Measurements from ENCODE around the gene NMNAT3.

Gene NMNAT3

GRCh38 chr3:139620438-139620837 is 57.3 kb downstream of the NMNAT3 start:
- POLR2A ChIA-PET = no interaction called here
- peaks cover 0 to 3% (median 2%) of the 10 kb centered on the region in 4 experiments for H3K36me3 ChIP-seq (ENCODE audit: control insufficient read depth in 4 of 4, insufficient read depth in 4 of 4, low read length in 3 of 4)
- WGBS (ENCODE audit: insufficient coverage) = 100% methylated on average over 1 of the region's 3 CpGs
- no peak overlapping the region for H3K27ac ChIP-seq (ENCODE audit: insufficient read depth in 1 of 2, low read depth in 1 of 2, low read length in 2 of 2, poor library complexity in 1 of 2, severe bottlenecking in 2 of 2)
- DNase-seq = no peak
- CTCF ChIA-PET = no interaction called here
- no peaks in the 10 kb centered on the region for H3K27me3 ChIP-seq (replicated peaks in 2 of 5; ENCODE audit: control insufficient read depth in 4 of 5, insufficient read depth in 5 of 5, low read length in 4 of 5)
- H3K9me3 ChIP-seq (ENCODE audit: control extremely low read depth in 1 of 5, control insufficient read depth in 4 of 5, insufficient read depth in 2 of 5, low read depth in 1 of 5, low read length in 4 of 5) = no peaks in the 10 kb centered on the region
- H3K4me1 ChIP-seq (ENCODE audit: control extremely low read depth in 1 of 4, control insufficient read depth in 4 of 4, insufficient read depth in 4 of 4, low read length in 3 of 4) = peaks cover 3 to 12% (median 7%) of the 10 kb centered on the region in 4 experiments
- H3K4me3 ChIP-seq (ENCODE audit: control insufficient read depth in 1 of 7, extremely low read depth in 1 of 7, insufficient read depth in 4 of 7, low read depth in 2 of 7, low read length in 6 of 7) = no peak overlapping the region

- no peaks in the 10 kb centered on the region for H3K27me3 ChIP-seq (replicated peaks in 2 of 5; ENCODE audit: control insufficient read depth in 4 of 5, insufficient read depth in 5 of 5, low read length in 4 of 5)
- peaks cover 3 to 12% (median 7%) of the 10 kb centered on the region in 4 experiments for H3K4me1 ChIP-seq (ENCODE audit: control extremely low read depth in 1 of 4, control insufficient read depth in 4 of 4, insufficient read depth in 4 of 4, low read length in 3 of 4)
- H3K36me3 ChIP-seq (ENCODE audit: control insufficient read depth in 4 of 4, insufficient read depth in 4 of 4, low read length in 3 of 4) = peaks cover 0 to 3% (median 2%) of the 10 kb centered on the region in 4 experiments
- no peaks in the 10 kb centered on the region for H3K9me3 ChIP-seq (ENCODE audit: control extremely low read depth in 1 of 5, control insufficient read depth in 4 of 5, insufficient read depth in 2 of 5, low read depth in 1 of 5, low read length in 4 of 5)
- WGBS (ENCODE audit: insufficient coverage) = 0% methylated on average over 1 of the region's 1 CpG
- no peak overlapping the region for H3K4me3 ChIP-seq (ENCODE audit: control insufficient read depth in 1 of 7, extremely low read depth in 1 of 7, insufficient read depth in 4 of 7, low read depth in 2 of 7, low read length in 6 of 7)
- CTCF ChIA-PET = no interaction called here
- H3K27ac ChIP-seq (ENCODE audit: insufficient read depth in 1 of 2, low read depth in 1 of 2, low read length in 2 of 2, poor library complexity in 1 of 2, severe bottlenecking in 2 of 2) = no peak overlapping the region
- POLR2A ChIA-PET = no interaction called here
- DNase-seq = peak in 2 of 3 donors; percentile 28 to 54
Measured at GRCh38 chr3:139619484-139619883, 58.3 kb downstream of the NMNAT3 start.

GRCh38 chr3:139617672-139618268 is 60.0 kb downstream of the NMNAT3 start:
- Histone ChIP-seq H3K4me1 (ENCODE audit: control extremely low read depth in 1 of 4, control insufficient read depth in 4 of 4, insufficient read depth in 4 of 4, low read length in 3 of 4) (peaks cover 3 to 12% (median 7%) of the 10 kb centered on the region in 4 experiments), H3K36me3 (ENCODE audit: control insufficient read depth in 4 of 4, insufficient read depth in 4 of 4, low read length in 3 of 4) (peaks cover 0 to 3% (median 2%) of the 10 kb centered on the region in 4 experiments), H3K9me3 (ENCODE audit: control extremely low read depth in 1 of 5, control insufficient read depth in 4 of 5, insufficient read depth in 2 of 5, low read depth in 1 of 5, low read length in 4 of 5) (no peaks in the 10 kb centered on the region), H3K4me3 (ENCODE audit: control insufficient read depth in 1 of 7, extremely low read depth in 1 of 7, insufficient read depth in 4 of 7, low read depth in 2 of 7, low read length in 6 of 7) (no peak overlapping the region), H3K27ac (ENCODE audit: insufficient read depth in 1 of 2, low read depth in 1 of 2, low read length in 2 of 2, poor library complexity in 1 of 2, severe bottlenecking in 2 of 2) (no peak overlapping the region), H3K27me3 (replicated peaks in 2 of 5; ENCODE audit: control insufficient read depth in 4 of 5, insufficient read depth in 5 of 5, low read length in 4 of 5) (no peaks in the 10 kb centered on the region)
- WGBS (ENCODE audit: insufficient coverage) = 100% methylated on average over 1 of the region's 3 CpGs
- CTCF ChIA-PET = interaction anchor here (1.2 kb wide), 1 partner anchor 189 kb away, joined by 3 read pairs; no protein-coding TSS in a partner anchor
- DNase-seq = no peak
- POLR2A ChIA-PET = no interaction called here

GRCh38 chr3:139611528-139611927 is 66.2 kb downstream of the NMNAT3 start:
- ChIA-PET POLR2A (no interaction called here), CTCF (no interaction called here)
- Histone ChIP-seq H3K9me3 (ENCODE audit: control extremely low read depth in 1 of 5, control insufficient read depth in 4 of 5, insufficient read depth in 2 of 5, low read depth in 1 of 5, low read length in 4 of 5) (no peaks in the 10 kb centered on the region), H3K4me1 (ENCODE audit: control extremely low read depth in 1 of 4, control insufficient read depth in 4 of 4, insufficient read depth in 4 of 4, low read length in 3 of 4) (no peaks in the 10 kb centered on the region), H3K27ac (ENCODE audit: insufficient read depth in 1 of 2, low read depth in 1 of 2, low read length in 2 of 2, poor library complexity in 1 of 2, severe bottlenecking in 2 of 2) (no peak overlapping the region), H3K36me3 (ENCODE audit: control insufficient read depth in 4 of 4, insufficient read depth in 4 of 4, low read length in 3 of 4) (no peaks in the 10 kb centered on the region), H3K27me3 (replicated peaks in 2 of 5; ENCODE audit: control insufficient read depth in 4 of 5, insufficient read depth in 5 of 5, low read length in 4 of 5) (no peaks in the 10 kb centered on the region), H3K4me3 (ENCODE audit: control insufficient read depth in 1 of 7, extremely low read depth in 1 of 7, insufficient read depth in 4 of 7, low read depth in 2 of 7, low read length in 6 of 7) (no peak overlapping the region)
- 97% methylated on average over 5 of the region's 5 CpGs for WGBS (ENCODE audit: insufficient coverage)
- no peak for DNase-seq

GRCh38 chr3:139610886-139611285 is 66.9 kb downstream of the NMNAT3 start:
- ChIA-PET POLR2A (no interaction called here), CTCF (no interaction called here)
- no peaks in the 10 kb centered on the region for H3K4me1 ChIP-seq (ENCODE audit: control extremely low read depth in 1 of 4, control insufficient read depth in 4 of 4, insufficient read depth in 4 of 4, low read length in 3 of 4)
- no peak overlapping the region for H3K27ac ChIP-seq (ENCODE audit: insufficient read depth in 1 of 2, low read depth in 1 of 2, low read length in 2 of 2, poor library complexity in 1 of 2, severe bottlenecking in 2 of 2)
- no peaks in the 10 kb centered on the region for H3K36me3 ChIP-seq (ENCODE audit: control insufficient read depth in 4 of 4, insufficient read depth in 4 of 4, low read length in 3 of 4)
- DNase-seq = no peak
- H3K27me3 ChIP-seq (replicated peaks in 2 of 5; ENCODE audit: control insufficient read depth in 4 of 5, insufficient read depth in 5 of 5, low read length in 4 of 5) = no peaks in the 10 kb centered on the region
- no peaks in the 10 kb centered on the region for H3K9me3 ChIP-seq (ENCODE audit: control extremely low read depth in 1 of 5, control insufficient read depth in 4 of 5, insufficient read depth in 2 of 5, low read depth in 1 of 5, low read length in 4 of 5)
- no peak overlapping the region for H3K4me3 ChIP-seq (ENCODE audit: control insufficient read depth in 1 of 7, extremely low read depth in 1 of 7, insufficient read depth in 4 of 7, low read depth in 2 of 7, low read length in 6 of 7)
- WGBS (ENCODE audit: insufficient coverage) = 93% methylated on average over 3 of the region's 4 CpGs

- no peak for DNase-seq
- no peaks in the 10 kb centered on the region for H3K9me3 ChIP-seq (ENCODE audit: control extremely low read depth in 1 of 5, control insufficient read depth in 4 of 5, insufficient read depth in 2 of 5, low read depth in 1 of 5, low read length in 4 of 5)
- H3K36me3 ChIP-seq (ENCODE audit: control insufficient read depth in 4 of 4, insufficient read depth in 4 of 4, low read length in 3 of 4) = no peaks in the 10 kb centered on the region
- ChIA-PET POLR2A (no interaction called here), CTCF (no interaction called here)
- no peak overlapping the region for H3K4me3 ChIP-seq (ENCODE audit: control insufficient read depth in 1 of 7, extremely low read depth in 1 of 7, insufficient read depth in 4 of 7, low read depth in 2 of 7, low read length in 6 of 7)
- no peaks in the 10 kb centered on the region for H3K4me1 ChIP-seq (ENCODE audit: control extremely low read depth in 1 of 4, control insufficient read depth in 4 of 4, insufficient read depth in 4 of 4, low read length in 3 of 4)
- no peak overlapping the region for H3K27ac ChIP-seq (ENCODE audit: insufficient read depth in 1 of 2, low read depth in 1 of 2, low read length in 2 of 2, poor library complexity in 1 of 2, severe bottlenecking in 2 of 2)
- 90% methylated on average over 2 of the region's 3 CpGs for WGBS (ENCODE audit: insufficient coverage)
- no peaks in the 10 kb centered on the region for H3K27me3 ChIP-seq (replicated peaks in 2 of 5; ENCODE audit: control insufficient read depth in 4 of 5, insufficient read depth in 5 of 5, low read length in 4 of 5)
Measured at GRCh38 chr3:139608924-139609323, 68.8 kb downstream of the NMNAT3 start.

- H3K27ac ChIP-seq (ENCODE audit: insufficient read depth in 1 of 2, low read depth in 1 of 2, low read length in 2 of 2, poor library complexity in 1 of 2, severe bottlenecking in 2 of 2) = no peak overlapping the region
- no peak for DNase-seq
- no peaks in the 10 kb centered on the region for H3K9me3 ChIP-seq (ENCODE audit: control extremely low read depth in 1 of 5, control insufficient read depth in 4 of 5, insufficient read depth in 2 of 5, low read depth in 1 of 5, low read length in 4 of 5)
- WGBS (ENCODE audit: insufficient coverage) = 100% methylated on average over 1 of the region's 3 CpGs
- POLR2A ChIA-PET = no interaction called here
- CTCF ChIA-PET = no interaction called here
- H3K4me1 ChIP-seq (ENCODE audit: control extremely low read depth in 1 of 4, control insufficient read depth in 4 of 4, insufficient read depth in 4 of 4, low read length in 3 of 4) = no peaks in the 10 kb centered on the region
- H3K36me3 ChIP-seq (ENCODE audit: control insufficient read depth in 4 of 4, insufficient read depth in 4 of 4, low read length in 3 of 4) = no peaks in the 10 kb centered on the region
- H3K27me3 ChIP-seq (replicated peaks in 2 of 5; ENCODE audit: control insufficient read depth in 4 of 5, insufficient read depth in 5 of 5, low read length in 4 of 5) = no peaks in the 10 kb centered on the region
- no peak overlapping the region for H3K4me3 ChIP-seq (ENCODE audit: control insufficient read depth in 1 of 7, extremely low read depth in 1 of 7, insufficient read depth in 4 of 7, low read depth in 2 of 7, low read length in 6 of 7)
Measured at GRCh38 chr3:139608108-139608380, 69.7 kb downstream of the NMNAT3 start.

Data from common myeloid progenitor, CD34-positive (primary cell).